ENCODE results near the gene EPS8L1.

EPS8L1 gene

DNA sequence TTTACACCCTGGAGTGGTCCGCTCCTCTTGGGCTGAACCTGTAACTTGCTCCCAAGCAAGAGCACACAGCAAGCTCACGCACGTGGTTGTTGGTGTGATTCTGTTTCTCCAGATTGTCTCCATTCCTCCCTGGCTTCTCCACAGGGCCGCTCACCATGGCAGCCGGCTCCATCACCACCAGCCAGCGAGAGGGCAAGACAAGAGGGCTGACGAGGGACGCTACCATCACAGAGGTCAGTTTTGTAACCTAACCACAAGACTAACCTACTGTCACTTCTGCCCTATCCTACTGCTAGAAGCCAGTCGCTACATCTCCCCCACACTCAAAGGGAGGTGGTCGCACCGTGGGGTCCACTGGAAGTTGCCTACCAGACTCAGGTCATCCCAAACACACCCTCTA lies 33.0 kb upstream of the EPS8L1 start:
- H3K9ac ChIP-seq (ENCODE audit: low read depth, low read length, poor library complexity, severe bottlenecking): no peak overlapping the region
- no peak overlapping the region for H3K4me3 ChIP-seq (ENCODE audit: low read length, poor library complexity, severe bottlenecking)
- H3K36me3 ChIP-seq (ENCODE audit: insufficient read depth, low read length): no peaks in the 10 kb centered on the region
- no peaks in the 10 kb centered on the region for H3K9me2 ChIP-seq (replicated peaks; ENCODE audit: low read depth, low read length)
- H3F3A ChIP-seq (ENCODE audit: low read depth): no peaks in the 10 kb centered on the region
- H3K27me3 ChIP-seq (ENCODE audit: insufficient read depth, low read length, poor library complexity, severe bottlenecking): no peaks in the 10 kb centered on the region
- TF ChIP-seq, protein P1, sequence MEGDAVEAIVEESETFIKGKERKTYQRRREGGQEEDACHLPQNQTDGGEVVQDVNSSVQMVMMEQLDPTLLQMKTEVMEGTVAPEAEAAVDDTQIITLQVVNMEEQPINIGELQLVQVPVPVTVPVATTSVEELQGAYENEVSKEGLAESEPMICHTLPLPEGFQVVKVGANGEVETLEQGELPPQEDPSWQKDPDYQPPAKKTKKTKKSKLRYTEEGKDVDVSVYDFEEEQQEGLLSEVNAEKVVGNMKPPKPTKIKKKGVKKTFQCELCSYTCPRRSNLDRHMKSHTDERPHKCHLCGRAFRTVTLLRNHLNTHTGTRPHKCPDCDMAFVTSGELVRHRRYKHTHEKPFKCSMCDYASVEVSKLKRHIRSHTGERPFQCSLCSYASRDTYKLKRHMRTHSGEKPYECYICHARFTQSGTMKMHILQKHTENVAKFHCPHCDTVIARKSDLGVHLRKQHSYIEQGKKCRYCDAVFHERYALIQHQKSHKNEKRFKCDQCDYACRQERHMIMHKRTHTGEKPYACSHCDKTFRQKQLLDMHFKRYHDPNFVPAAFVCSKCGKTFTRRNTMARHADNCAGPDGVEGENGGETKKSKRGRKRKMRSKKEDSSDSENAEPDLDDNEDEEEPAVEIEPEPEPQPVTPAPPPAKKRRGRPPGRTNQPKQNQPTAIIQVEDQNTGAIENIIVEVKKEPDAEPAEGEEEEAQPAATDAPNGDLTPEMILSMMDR (conservative IDR thresholded peaks at IDR 0.05; ENCODE audit: low read length): no peak
- no peak for TF ChIP-seq EZH2phosphoT487 (IDR thresholded peaks at IDR 0.05; ENCODE audit: borderline replicate concordance)
- H4K20me1 ChIP-seq (ENCODE audit: insufficient read depth, low read length, poor library complexity, severe bottlenecking): no peaks in the 10 kb centered on the region
- H3K4me2 ChIP-seq (ENCODE audit: low read depth, low read length, poor library complexity, severe bottlenecking): no peak overlapping the region
- H3K79me2 ChIP-seq (ENCODE audit: insufficient read depth, low read length): no peaks in the 10 kb centered on the region
- H2AFZ ChIP-seq (ENCODE audit: low read length): no peak overlapping the region
- no peaks in the 10 kb centered on the region for H3K9me3 ChIP-seq (ENCODE audit: insufficient read depth, low read depth, low read length)
- peaks cover 5% of the 10 kb centered on the region for H3K4me1 ChIP-seq (ENCODE audit: insufficient read depth, low read length, poor library complexity, severe bottlenecking)

DNA sequence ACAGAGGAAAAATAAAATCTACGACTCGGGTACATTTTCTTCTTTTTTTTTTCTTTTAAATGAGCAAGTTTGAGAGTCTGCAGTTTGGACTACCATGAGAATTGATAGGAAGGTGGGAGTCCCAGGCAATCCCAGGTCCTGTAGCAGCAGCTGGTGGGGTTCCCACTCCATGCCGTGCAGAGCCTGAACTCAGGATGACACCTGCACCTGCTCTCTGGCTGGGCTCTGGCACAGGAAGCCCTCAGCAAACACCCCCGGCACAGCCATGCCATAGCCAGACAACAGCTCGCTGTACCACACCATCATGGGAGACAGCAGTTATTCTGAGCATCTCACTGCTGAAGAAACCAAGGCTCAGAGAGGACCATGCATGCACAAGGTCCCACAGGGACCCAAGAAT lies 31.4 kb upstream of the EPS8L1 start:
- TF ChIP-seq, protein P1 (conservative IDR thresholded peaks at IDR 0.05; ENCODE audit: low read length): no peak
- no peak for TF ChIP-seq EZH2phosphoT487 (IDR thresholded peaks at IDR 0.05; ENCODE audit: borderline replicate concordance)
- H3K4me3 ChIP-seq (ENCODE audit: low read length, poor library complexity, severe bottlenecking): no peak overlapping the region
- no peaks in the 10 kb centered on the region for H4K20me1 ChIP-seq (ENCODE audit: insufficient read depth, low read length, poor library complexity, severe bottlenecking)
- H3K79me2 ChIP-seq (ENCODE audit: insufficient read depth, low read length): no peaks in the 10 kb centered on the region
- H3K4me2 ChIP-seq (ENCODE audit: low read depth, low read length, poor library complexity, severe bottlenecking): no peak overlapping the region
- no peaks in the 10 kb centered on the region for H3K27me3 ChIP-seq (ENCODE audit: insufficient read depth, low read length, poor library complexity, severe bottlenecking)
- H3K9me3 ChIP-seq (ENCODE audit: insufficient read depth, low read depth, low read length): no peaks in the 10 kb centered on the region
- H3K9ac ChIP-seq (ENCODE audit: low read depth, low read length, poor library complexity, severe bottlenecking): no peak overlapping the region
- no peaks in the 10 kb centered on the region for H3K9me2 ChIP-seq (replicated peaks; ENCODE audit: low read depth, low read length)
- H3F3A ChIP-seq (ENCODE audit: low read depth): no peaks in the 10 kb centered on the region
- H3K4me1 ChIP-seq (ENCODE audit: insufficient read depth, low read length, poor library complexity, severe bottlenecking): peaks cover 5% of the 10 kb centered on the region
- H3K36me3 ChIP-seq (ENCODE audit: insufficient read depth, low read length): no peaks in the 10 kb centered on the region
- H2AFZ ChIP-seq (ENCODE audit: low read length): no peak overlapping the region

DNA sequence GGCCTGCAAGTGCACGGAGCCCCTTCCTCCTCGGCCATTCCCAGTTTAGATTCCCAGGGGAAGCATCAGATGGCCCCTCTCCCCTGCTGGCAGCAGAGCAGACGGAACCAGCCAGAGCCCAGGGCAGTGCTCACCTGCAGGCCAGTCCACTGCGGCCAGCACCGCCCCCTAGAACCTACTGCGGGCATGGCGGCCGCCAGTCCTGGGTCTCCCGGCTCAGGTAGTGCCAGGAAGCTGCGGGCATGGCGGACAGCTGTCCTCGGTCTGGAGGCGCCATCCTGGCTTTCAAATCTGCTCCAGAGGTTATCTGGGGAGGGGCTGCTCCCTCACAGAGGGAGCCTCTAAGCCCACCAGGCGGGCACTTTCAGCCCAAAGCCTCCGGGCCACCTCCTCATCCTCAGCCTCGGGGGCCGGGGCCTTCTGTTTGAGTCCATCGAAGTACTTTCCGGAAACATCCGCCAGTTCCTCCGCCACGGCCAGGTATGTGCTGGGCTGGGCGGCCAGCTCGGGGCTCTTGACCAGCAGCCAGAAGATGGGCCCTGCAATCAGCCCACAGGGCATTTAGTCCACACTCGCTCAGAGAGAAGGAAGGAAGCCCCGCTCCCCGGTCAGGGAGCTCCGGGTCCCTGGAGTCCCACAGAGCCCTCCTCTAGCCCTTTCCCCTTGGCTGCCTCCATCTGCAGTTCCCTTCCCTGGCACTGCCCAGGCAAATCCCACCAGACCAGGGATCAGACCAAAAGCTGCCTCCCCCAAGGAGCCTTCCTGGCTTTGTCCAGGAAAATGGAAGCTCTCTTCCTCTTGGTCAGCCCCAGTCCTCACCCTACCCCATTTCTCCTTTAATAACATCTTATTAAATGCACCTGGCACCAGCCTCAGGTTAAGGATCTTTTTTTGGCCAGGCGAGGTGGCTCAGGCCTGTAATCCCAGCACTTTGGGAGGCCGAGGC lies 30.6 kb upstream of the EPS8L1 start:
- Histone ChIP-seq H3K9ac (ENCODE audit: low read depth, low read length, poor library complexity, severe bottlenecking) (no peak overlapping the region), H4K20me1 (ENCODE audit: insufficient read depth, low read length, poor library complexity, severe bottlenecking) (no peaks in the 10 kb centered on the region), H2AFZ (ENCODE audit: low read length) (no peak overlapping the region), H3F3A (ENCODE audit: low read depth) (no peaks in the 10 kb centered on the region), H3K4me1 (ENCODE audit: insufficient read depth, low read length, poor library complexity, severe bottlenecking) (peaks cover 5% of the 10 kb centered on the region), H3K4me2 (ENCODE audit: low read depth, low read length, poor library complexity, severe bottlenecking) (no peak overlapping the region), H3K36me3 (ENCODE audit: insufficient read depth, low read length) (no peaks in the 10 kb centered on the region), H3K79me2 (ENCODE audit: insufficient read depth, low read length) (no peaks in the 10 kb centered on the region), H3K4me3 (ENCODE audit: low read length, poor library complexity, severe bottlenecking) (no peak overlapping the region), H3K9me2 (replicated peaks; ENCODE audit: low read depth, low read length) (no peaks in the 10 kb centered on the region), H3K9me3 (ENCODE audit: insufficient read depth, low read depth, low read length) (no peaks in the 10 kb centered on the region), H3K27me3 (ENCODE audit: insufficient read depth, low read length, poor library complexity, severe bottlenecking) (no peaks in the 10 kb centered on the region)
- no peak for TF ChIP-seq EZH2phosphoT487 (IDR thresholded peaks at IDR 0.05; ENCODE audit: borderline replicate concordance)
- TF ChIP-seq, protein P1 (conservative IDR thresholded peaks at IDR 0.05; ENCODE audit: low read length): no peak
